ENCODE data around the gene TOR1B. TPM values are rescaled to one million over a fixed set of nuclear protein-coding genes. Genes with fewer than 3 reads are reported as not detected.

Gene TOR1B
- total RNA-seq, 4 donors from 2014 or later: 4.1 to 33.9 (median 13.2) TPM

- Histone ChIP-seq H3K27me3 (no peaks in the 10 kb centered on the region), H3K27ac (no peak overlapping the region), H3K36me3 (no peaks in the 10 kb centered on the region), H3K4me3 (no peak overlapping the region), H3K4me1 (peaks cover 0 to 13% of the 10 kb centered on the region in 2 donors), H3K9me3 (no peaks in the 10 kb centered on the region)
- DNase-seq: no peak
- intact Hi-C loops (cut with DNase I; ENCODE audit: low total_unique reads): no loop called here
- TF ChIP-seq CTCF (IDR thresholded peaks at IDR 0.05) (no peak), POLR2A (IDR thresholded peaks at IDR 0.05) (no peak)
Measured at GRCh38 chr9:129841071-129841470, 38.1 kb downstream of the TOR1B start.

DNA sequence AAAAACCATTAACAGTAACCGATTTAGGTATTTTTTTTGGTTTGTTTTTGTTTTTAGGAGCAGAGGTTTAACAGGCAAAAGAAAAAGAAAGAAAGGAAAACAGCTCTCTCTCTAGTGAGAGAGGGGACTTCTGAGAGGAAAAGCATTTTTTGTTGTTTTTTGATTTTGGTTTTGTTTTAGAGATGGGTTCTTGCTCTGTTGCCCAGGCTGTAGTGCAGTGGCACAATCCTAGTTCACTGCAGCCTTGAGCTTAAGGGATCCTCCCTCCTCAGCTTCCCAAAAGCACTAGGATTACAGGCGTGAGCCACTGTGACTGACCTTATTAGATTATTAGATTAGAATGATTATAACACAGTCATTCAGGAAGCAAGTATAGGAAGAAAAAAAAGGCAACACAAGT, 42.4 kb downstream of the TOR1B start:
- Histone ChIP-seq H3K27me3 (no peaks in the 10 kb centered on the region), H3K27ac (no peak overlapping the region), H3K9me3 (no peaks in the 10 kb centered on the region), H3K36me3 (no peaks in the 10 kb centered on the region), H3K4me3 (no peak overlapping the region), H3K4me1 (no peaks in the 10 kb centered on the region)
- intact Hi-C loops (cut with DNase I; ENCODE audit: low total_unique reads): no loop called here
- TF ChIP-seq POLR2A (IDR thresholded peaks at IDR 0.05) (no peak), CTCF (IDR thresholded peaks at IDR 0.05) (no peak)
- no peak for DNase-seq

DNA sequence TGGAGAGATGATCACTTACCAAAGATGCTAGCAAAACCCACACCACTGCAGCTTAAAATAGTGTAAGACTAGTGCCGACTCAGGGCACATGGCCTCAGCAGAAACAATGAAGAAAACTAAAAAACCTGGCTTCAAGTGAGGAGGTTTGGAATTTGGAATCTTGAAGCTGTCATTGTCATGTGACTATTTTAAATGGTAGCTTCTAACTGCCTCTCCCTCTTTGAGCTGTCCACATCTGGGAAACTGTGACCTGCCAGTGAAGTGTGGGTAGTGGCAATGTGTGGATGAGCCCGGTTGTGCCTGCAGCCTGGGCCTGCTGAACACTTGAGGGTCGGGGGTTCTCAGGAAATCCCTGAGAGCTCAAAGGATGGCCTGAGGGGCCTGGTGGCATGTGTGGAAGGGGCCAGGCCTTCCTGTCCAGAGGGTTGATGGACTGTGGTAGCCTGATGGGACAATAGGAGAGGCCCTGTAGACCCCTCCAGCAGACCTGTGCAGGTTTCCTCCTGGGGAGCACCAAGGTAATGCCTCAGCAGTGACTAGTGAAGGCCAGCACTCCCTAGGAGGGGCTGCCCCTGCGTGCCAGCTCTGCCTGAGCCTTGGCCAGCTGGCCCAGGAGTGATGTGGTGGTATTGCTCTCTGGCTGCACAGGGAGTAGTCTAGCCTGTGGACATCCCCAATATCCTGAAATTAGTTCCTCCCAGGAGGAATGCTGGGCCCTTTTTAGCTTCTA, 45.9 kb downstream of the TOR1B start:
- Histone ChIP-seq H3K4me3 (no peak overlapping the region), H3K36me3 (no peaks in the 10 kb centered on the region), H3K4me1 (no peaks in the 10 kb centered on the region), H3K9me3 (no peaks in the 10 kb centered on the region), H3K27ac (no peak overlapping the region), H3K27me3 (no peaks in the 10 kb centered on the region)
- no peak for TF ChIP-seq CTCF (IDR thresholded peaks at IDR 0.05)
- TF ChIP-seq POLR2A (IDR thresholded peaks at IDR 0.05): no peak
- intact Hi-C loops (cut with DNase I; ENCODE audit: low total_unique reads): no loop called here
- no peak for DNase-seq

- peak overlapping the region in 1 of 2 donors; percentile 76 for H3K27ac ChIP-seq
- intact Hi-C loops (cut with DNase I; ENCODE audit: low total_unique reads): no loop called here
- no peaks in the 10 kb centered on the region for H3K9me3 ChIP-seq
- no peaks in the 10 kb centered on the region for H3K4me1 ChIP-seq
- no peaks in the 10 kb centered on the region for H3K36me3 ChIP-seq
- TF ChIP-seq POLR2A (IDR thresholded peaks at IDR 0.05) (no peak), CTCF (IDR thresholded peaks at IDR 0.05) (no peak)
- no peak for DNase-seq
- no peaks in the 10 kb centered on the region for H3K27me3 ChIP-seq
- H3K4me3 ChIP-seq: no peak overlapping the region
Measured at GRCh38 chr9:129849901-129850300, 46.9 kb downstream of the TOR1B start.

GRCh38 chr9:129850821-129851550, 48.0 kb downstream of the TOR1B start:
- Histone ChIP-seq H3K27me3 (no peaks in the 10 kb centered on the region), H3K4me1 (no peaks in the 10 kb centered on the region), H3K36me3 (no peaks in the 10 kb centered on the region), H3K9me3 (no peaks in the 10 kb centered on the region), H3K27ac (peak overlapping the region; percentile 25 to 76), H3K4me3 (no peak overlapping the region)
- no peak for DNase-seq
- intact Hi-C loops (cut with DNase I; ENCODE audit: low total_unique reads): no loop called here
- TF ChIP-seq CTCF (IDR thresholded peaks at IDR 0.05) (no peak), POLR2A (IDR thresholded peaks at IDR 0.05) (no peak)

Measured in uterus (tissue), 4 donors.